HepG2 (cell line): ENCODE data around the gene VPREB3. TPM values are rescaled to one million over a fixed set of nuclear protein-coding genes. Genes with fewer than 3 reads are reported as not detected.
A peak's percentile ranks its signal among the peaks of the same experiment; 100 is the strongest.

Source experiments
- CAMTA2 ChIP-seq: sonication (generic); formaldehyde crosslinking; IDR thresholded peaks from 2 replicates; pipeline ENCODE4 v1.4.0; 2020; ENCODE audit warnings: mild to moderate bottlenecking, missing genetic modification reagents, borderline replicate concordance
- CENPX ChIP-seq: sonication (generic); formaldehyde crosslinking; IDR thresholded peaks from 2 replicates; pipeline ENCODE4 v1.9.0; 2021; ENCODE audit warnings: mild to moderate bottlenecking, missing genetic modification reagents, moderate library complexity
- HBP1 ChIP-seq: IDR thresholded peaks from 2 replicates; pipeline ENCODE4 v1.6.1; 2016; ENCODE audit warnings: low read depth, control low read depth
- KDM5A ChIP-seq: fragments of 200-600 bp; sonication (generic); IDR thresholded peaks from 2 replicates; pipeline ENCODE4 v1.7.0; 2018; ENCODE audit warnings: antibody characterized with exemption, mild to moderate bottlenecking, low read length, borderline replicate concordance
- KDM6A ChIP-seq: IDR thresholded peaks from 2 replicates; pipeline ENCODE4 v1.6.1; 2016; ENCODE audit warnings: low read depth
- RCOR2 ChIP-seq: IDR thresholded peaks from 2 replicates; pipeline ENCODE4 v1.6.1; 2016; ENCODE audit warnings: missing biosample characterization, missing genetic modification reagents
- TARDBP ChIP-seq: sonication (generic); formaldehyde crosslinking; IDR thresholded peaks from 2 replicates; pipeline ENCODE4 v1.8.0; 2022; ENCODE audit warnings: mild to moderate bottlenecking, missing genetic modification reagents
- THAP7 ChIP-seq: sonication (generic); formaldehyde crosslinking; IDR thresholded peaks from 2 replicates; pipeline ENCODE4 v1.8.1; 2023; ENCODE audit warnings: mild to moderate bottlenecking, missing genetic modification reagents
- TRAFD1 ChIP-seq: sonication (generic); formaldehyde crosslinking; IDR thresholded peaks from 2 replicates; pipeline ENCODE4 v1.5.1; 2020; ENCODE audit warnings: missing genetic modification reagents, mild to moderate bottlenecking, borderline replicate concordance
- ZEB1 ChIP-seq: IDR thresholded peaks from 2 replicates; pipeline ENCODE4 v1.6.1; 2012; ENCODE audit warnings: mild to moderate bottlenecking, low read depth, inconsistent platforms; ENCODE audit not compliant: insufficient replicate concordance
- ZFP36 ChIP-seq: fragments of 150-350 bp; IDR thresholded peaks from 2 replicates; pipeline ENCODE4 v1.6.1; 2018; ENCODE audit warnings: borderline replicate concordance, low read length, low read depth; ENCODE audit not compliant: partially characterized antibody
- ZKSCAN1 ChIP-seq: fragments of 150-350 bp; IDR thresholded peaks from 2 replicates; pipeline ENCODE4 v1.6.1; 2014; ENCODE audit warnings: low read length
- ZNF329 ChIP-seq: sonication (generic); formaldehyde crosslinking; IDR thresholded peaks from 2 replicates; pipeline ENCODE4 v1.9.0; 2021; ENCODE audit warnings: low read depth, mild to moderate bottlenecking, missing genetic modification reagents
- ZNF605 ChIP-seq: sonication (generic); formaldehyde crosslinking; IDR thresholded peaks from 2 replicates; pipeline ENCODE4 v1.8.0; 2022; ENCODE audit warnings: mild to moderate bottlenecking, missing genetic modification reagents
- ZNF703 ChIP-seq: sonication (generic); formaldehyde crosslinking; IDR thresholded peaks from 2 replicates; pipeline ENCODE4 v1.5.1; 2020; ENCODE audit warnings: missing genetic modification reagents, mild to moderate bottlenecking, moderate library complexity, borderline replicate concordance
- ZNF773 ChIP-seq: sonication (generic); formaldehyde crosslinking; IDR thresholded peaks from 2 replicates; pipeline ENCODE4 v1.4.0; 2020; ENCODE audit warnings: missing genetic modification reagents, borderline replicate concordance
- polyA plus RNA-seq, 8 experiments: library from polyadenylated mRNA; depleted of rRNA in 3 of 8; stranded (reverse) in 7 of 8; unstranded in 1 of 8; fragments of >200 nt; fragmentation: Illumina TruSeq in 4 of 8; extraction: Trizol in 4 of 8; gene quantifications; 2 replicates each; pipeline versions ENCODE4 v1.2.1 to v1.2.3, GENCODE V29; 2011 to 2016; ENCODE audit warnings: low read depth in 4 of 8, missing spikeins in 1 of 8, mixed read lengths in 1 of 8; ENCODE audit not compliant: insufficient read depth in 1 of 8
- total RNA-seq, 5 experiments: library from RNA; depleted of rRNA; stranded (reverse); fragments of >200 nt; fragmentation: Illumina TruSeq; extraction: Trizol; gene quantifications; 2 replicates each; pipeline ENCODE4 v1.2.3, GENCODE V29; 2016; ENCODE audit warnings: low read depth in 1 of 5
- TF ChIP-seq, protein P1 (sequence below): sonication (generic); formaldehyde crosslinking; conservative IDR thresholded peaks from 2 replicates; pipeline ENCODE4 v1.8.0; 2022; ENCODE audit warnings: low read depth, missing genetic modification reagents
- TF ChIP-seq, protein P2 (sequence below): sonication (generic); formaldehyde crosslinking; IDR thresholded peaks from 2 replicates; pipeline ENCODE4 v1.5.1; 2020; ENCODE audit warnings: missing genetic modification reagents, mild to moderate bottlenecking, borderline replicate concordance
- TF ChIP-seq, protein P3 (sequence below): sonication (generic); formaldehyde crosslinking; IDR thresholded peaks from 2 replicates; pipeline ENCODE4 v1.5.1; 2020; ENCODE audit warnings: missing genetic modification reagents, mild to moderate bottlenecking, borderline replicate concordance

Gene VPREB3
- total and polyA plus RNA-seq, 2 of the 13 experiments (the other 11 are each of a cell fraction or from before 2014, with no cell fraction given), result 0.22 TPM; not detected in 1

- TF ChIP-seq HBP1 (CRISPR knock-in tag), result 0 out of 2 replicates have a peak, but pooled peaks have one; percentile 33
- no peak for TF ChIP-seq ZNF329 (CRISPR knock-in tag)
- no peak for TF ChIP-seq CAMTA2 (CRISPR knock-in tag)
- peak; percentile 63 for TF ChIP-seq ZEB1
- no peak for TF ChIP-seq ZFP36
- TF ChIP-seq, protein P1, sequence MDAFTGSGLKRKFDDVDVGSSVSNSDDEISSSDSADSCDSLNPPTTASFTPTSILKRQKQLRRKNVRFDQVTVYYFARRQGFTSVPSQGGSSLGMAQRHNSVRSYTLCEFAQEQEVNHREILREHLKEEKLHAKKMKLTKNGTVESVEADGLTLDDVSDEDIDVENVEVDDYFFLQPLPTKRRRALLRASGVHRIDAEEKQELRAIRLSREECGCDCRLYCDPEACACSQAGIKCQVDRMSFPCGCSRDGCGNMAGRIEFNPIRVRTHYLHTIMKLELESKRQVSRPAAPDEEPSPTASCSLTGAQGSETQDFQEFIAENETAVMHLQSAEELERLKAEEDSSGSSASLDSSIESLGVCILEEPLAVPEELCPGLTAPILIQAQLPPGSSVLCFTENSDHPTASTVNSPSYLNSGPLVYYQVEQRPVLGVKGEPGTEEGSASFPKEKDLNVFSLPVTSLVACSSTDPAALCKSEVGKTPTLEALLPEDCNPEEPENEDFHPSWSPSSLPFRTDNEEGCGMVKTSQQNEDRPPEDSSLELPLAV (CRISPR knock-in tag), result no peak
- TF ChIP-seq ZNF773, result no peak
- TF ChIP-seq, protein P2, sequence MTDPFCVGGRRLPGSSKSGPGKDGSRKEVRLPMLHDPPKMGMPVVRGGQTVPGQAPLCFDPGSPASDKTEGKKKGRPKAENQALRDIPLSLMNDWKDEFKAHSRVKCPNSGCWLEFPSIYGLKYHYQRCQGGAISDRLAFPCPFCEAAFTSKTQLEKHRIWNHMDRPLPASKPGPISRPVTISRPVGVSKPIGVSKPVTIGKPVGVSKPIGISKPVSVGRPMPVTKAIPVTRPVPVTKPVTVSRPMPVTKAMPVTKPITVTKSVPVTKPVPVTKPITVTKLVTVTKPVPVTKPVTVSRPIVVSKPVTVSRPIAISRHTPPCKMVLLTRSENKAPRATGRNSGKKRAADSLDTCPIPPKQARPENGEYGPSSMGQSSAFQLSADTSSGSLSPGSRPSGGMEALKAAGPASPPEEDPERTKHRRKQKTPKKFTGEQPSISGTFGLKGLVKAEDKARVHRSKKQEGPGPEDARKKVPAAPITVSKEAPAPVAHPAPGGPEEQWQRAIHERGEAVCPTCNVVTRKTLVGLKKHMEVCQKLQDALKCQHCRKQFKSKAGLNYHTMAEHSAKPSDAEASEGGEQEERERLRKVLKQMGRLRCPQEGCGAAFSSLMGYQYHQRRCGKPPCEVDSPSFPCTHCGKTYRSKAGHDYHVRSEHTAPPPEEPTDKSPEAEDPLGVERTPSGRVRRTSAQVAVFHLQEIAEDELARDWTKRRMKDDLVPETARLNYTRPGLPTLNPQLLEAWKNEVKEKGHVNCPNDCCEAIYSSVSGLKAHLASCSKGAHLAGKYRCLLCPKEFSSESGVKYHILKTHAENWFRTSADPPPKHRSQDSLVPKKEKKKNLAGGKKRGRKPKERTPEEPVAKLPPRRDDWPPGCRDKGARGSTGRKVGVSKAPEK (CRISPR knock-in tag), result no peak
- no peak for TF ChIP-seq ZKSCAN1
- TF ChIP-seq THAP7 (CRISPR knock-in tag), result no peak
- TF ChIP-seq ZNF605 (CRISPR knock-in tag), result peak; percentile 59; the same call in 1 of the 2 replicates
- peak; percentile 76 for TF ChIP-seq KDM6A (CRISPR knock-in tag)
- no peak for TF ChIP-seq TRAFD1 (CRISPR knock-in tag)
- TF ChIP-seq RCOR2, result peak; percentile 72; the same call in 1 of the 2 replicates
- no peak for TF ChIP-seq CENPX (CRISPR knock-in tag)
- TF ChIP-seq TARDBP (CRISPR knock-in tag), result peak; percentile 94
- no peak for TF ChIP-seq ZNF703 (CRISPR knock-in tag)
- TF ChIP-seq, protein P3, sequence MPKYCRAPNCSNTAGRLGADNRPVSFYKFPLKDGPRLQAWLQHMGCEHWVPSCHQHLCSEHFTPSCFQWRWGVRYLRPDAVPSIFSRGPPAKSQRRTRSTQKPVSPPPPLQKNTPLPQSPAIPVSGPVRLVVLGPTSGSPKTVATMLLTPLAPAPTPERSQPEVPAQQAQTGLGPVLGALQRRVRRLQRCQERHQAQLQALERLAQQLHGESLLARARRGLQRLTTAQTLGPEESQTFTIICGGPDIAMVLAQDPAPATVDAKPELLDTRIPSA (CRISPR knock-in tag), result peak; percentile 74; the same call in 1 of the 2 replicates
- no peak for TF ChIP-seq KDM5A
These were observed 20.1 kb upstream of the VPREB3 start (continued) for GRCh38 chr22:23774114-23774921.
